Kidney (tissue), 14 donors: ENCODE measurements around the gene MS4A10. TPM values are rescaled to one million over a fixed set of nuclear protein-coding genes. Genes with fewer than 3 reads are reported as not detected.
A peak's percentile ranks its signal among the peaks of the same experiment; 100 is the strongest.

Experiments used
- DNase-seq, 5 donors: peaks; one replicate each; pipeline ENCODE4 v3.0.0-alpha.2; 2013 to 2020
- FAIRE-seq: peaks from 2 replicates; lab custom pipeline; 2012; peaks lifted over from hg19 to GRCh38; lab: Jason Lieb, UNC
- H3K27ac ChIP-seq, 2 donors: one replicate each; pipeline ENCODE4 v1.7.0; 2013; ENCODE audit warnings: low read depth in 2 of 2, low read length in 2 of 2, inconsistent platforms in 1 of 2
- H3K27me3 ChIP-seq: one replicate; pipeline ENCODE4 v1.7.1; 2013; ENCODE audit warnings: low read length, inconsistent platforms; ENCODE audit not compliant: control insufficient read depth, insufficient read depth
- H3K36me3 ChIP-seq, 3 donors: one replicate each; pipeline versions ENCODE4 v1.7.0 to v1.7.1; 2013; ENCODE audit warnings: low read length in 3 of 3, control low read depth in 1 of 3, inconsistent platforms in 1 of 3; ENCODE audit not compliant: insufficient read depth in 3 of 3, control insufficient read depth in 2 of 3
- H3K4me1 ChIP-seq, 3 donors: one replicate each; pipeline versions ENCODE4 v1.7.0 to v1.7.1; 2013; ENCODE audit warnings: low read length in 3 of 3, inconsistent platforms in 1 of 3, low read depth in 1 of 3; ENCODE audit not compliant: control insufficient read depth in 2 of 3, insufficient read depth in 2 of 3
- H3K4me3 ChIP-seq, 3 donors: one replicate each; pipeline versions ENCODE4 v1.7.0 to v1.8.1; 2013; ENCODE audit warnings: low read length in 3 of 3, control low read depth in 1 of 3, inconsistent platforms in 1 of 3
- H3K9ac ChIP-seq, 3 donors: one replicate each; pipeline versions ENCODE4 v1.7.0 to v1.7.1; 2013; ENCODE audit warnings: low read length in 3 of 3, control low read depth in 1 of 3, inconsistent platforms in 1 of 3
- H3K9me3 ChIP-seq, 3 donors: one replicate each; pipeline versions ENCODE4 v1.7.0 to v1.7.1; 2013; ENCODE audit warnings: low read length in 3 of 3, control low read depth in 1 of 3, inconsistent platforms in 1 of 3; ENCODE audit not compliant: control insufficient read depth in 2 of 3, insufficient read depth in 1 of 3
- intact Hi-C: fragments of 100-400 bp; cut with DNase I; formaldehyde crosslinking; loops from one replicate; pipeline ENCODE4 v1.11.1; 2022
- polyA plus RNA-seq: library from polyadenylated mRNA; stranded (reverse); fragments of 350-450 nt; fragmentation: Illumina TruSeq; extraction: RNeasy Lipid Tissue Mini Kit (QIAGEN cat#74804); gene quantifications from one replicate; pipeline ENCODE4 v1.2.3, GENCODE V29; 2014; ENCODE audit warnings: low read depth, low replicate concordance; ENCODE audit not compliant: insufficient read depth
- total RNA-seq: library from RNA; stranded (reverse); fragmentation: NEBNext Ultra II Directional; extraction: Animal tissue kit (Norgen Biotek cat#: 25700); gene quantifications from one replicate; pipeline ENCODE4 v1.2.1, GENCODE V29; 2021
- TF ChIP-seq, protein P1 (sequence below): IDR thresholded peaks from 3 replicates; pipeline ENCODE4 v1.5.1; 2012; ENCODE audit warnings: mild to moderate bottlenecking, moderate library complexity, borderline replicate concordance; ENCODE audit not compliant: insufficient read depth; ENCODE audit errors: extremely low read depth
- donor health status: control.
- donor health status: control.
- donor health status: control.
- donor health status: control.
- donor health status: control.
- donor health status: DM: yes; HTN: yes; CAD: no.
- donor health status: Normal renal cell carcinoma (clear cell type).

Gene MS4A10
- total and polyA plus RNA-seq, 2 donors from 2014 or later: 1.1 TPM; not detected in 1

DNA sequence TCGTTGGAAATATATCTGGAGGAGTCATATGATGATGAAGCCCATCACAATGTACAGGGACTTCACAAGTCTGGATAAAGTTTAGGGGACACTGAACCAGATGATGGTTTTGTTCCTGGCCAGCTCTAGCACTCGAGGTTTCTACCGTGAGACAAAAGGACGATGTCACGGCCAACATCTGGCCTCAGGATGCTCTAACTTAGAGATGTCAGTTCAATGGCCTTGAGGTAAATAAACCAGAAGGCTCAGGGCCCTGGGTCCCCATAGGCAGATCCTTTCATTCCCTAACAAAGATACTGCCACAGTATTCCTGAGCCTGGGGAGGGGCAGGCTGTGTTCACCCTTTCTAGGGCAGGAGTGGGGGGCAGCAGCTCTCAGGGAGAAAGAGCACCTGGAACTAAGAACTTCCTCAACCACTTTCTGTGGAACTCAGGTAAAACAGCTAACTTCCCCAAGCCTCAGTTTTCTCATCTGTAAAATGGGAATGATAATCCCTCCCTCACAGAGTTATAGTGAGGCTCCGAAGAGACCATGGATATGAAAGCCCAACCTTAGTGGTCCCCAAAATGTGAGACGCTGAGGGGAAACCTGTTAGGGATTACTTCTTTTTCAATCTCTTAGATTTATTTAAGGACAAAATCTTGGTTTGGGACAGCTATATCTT lies 18.3 kb downstream of the MS4A10 start:
- Histone ChIP-seq H3K9ac (no peak overlapping the region), H3K9me3 (no peaks in the 10 kb centered on the region), H3K27me3 (no peaks in the 10 kb centered on the region), H3K36me3 (no peaks in the 10 kb centered on the region), H3K4me3 (no peak overlapping the region), H3K4me1 (no peaks in the 10 kb centered on the region), H3K27ac (no peak overlapping the region)
- no peak for FAIRE-seq
- intact Hi-C loops: no loop called here
- DNase-seq: peak in 1 of 5 donors; percentile 26
- TF ChIP-seq, protein P1, sequence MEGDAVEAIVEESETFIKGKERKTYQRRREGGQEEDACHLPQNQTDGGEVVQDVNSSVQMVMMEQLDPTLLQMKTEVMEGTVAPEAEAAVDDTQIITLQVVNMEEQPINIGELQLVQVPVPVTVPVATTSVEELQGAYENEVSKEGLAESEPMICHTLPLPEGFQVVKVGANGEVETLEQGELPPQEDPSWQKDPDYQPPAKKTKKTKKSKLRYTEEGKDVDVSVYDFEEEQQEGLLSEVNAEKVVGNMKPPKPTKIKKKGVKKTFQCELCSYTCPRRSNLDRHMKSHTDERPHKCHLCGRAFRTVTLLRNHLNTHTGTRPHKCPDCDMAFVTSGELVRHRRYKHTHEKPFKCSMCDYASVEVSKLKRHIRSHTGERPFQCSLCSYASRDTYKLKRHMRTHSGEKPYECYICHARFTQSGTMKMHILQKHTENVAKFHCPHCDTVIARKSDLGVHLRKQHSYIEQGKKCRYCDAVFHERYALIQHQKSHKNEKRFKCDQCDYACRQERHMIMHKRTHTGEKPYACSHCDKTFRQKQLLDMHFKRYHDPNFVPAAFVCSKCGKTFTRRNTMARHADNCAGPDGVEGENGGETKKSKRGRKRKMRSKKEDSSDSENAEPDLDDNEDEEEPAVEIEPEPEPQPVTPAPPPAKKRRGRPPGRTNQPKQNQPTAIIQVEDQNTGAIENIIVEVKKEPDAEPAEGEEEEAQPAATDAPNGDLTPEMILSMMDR: no peak

DNA sequence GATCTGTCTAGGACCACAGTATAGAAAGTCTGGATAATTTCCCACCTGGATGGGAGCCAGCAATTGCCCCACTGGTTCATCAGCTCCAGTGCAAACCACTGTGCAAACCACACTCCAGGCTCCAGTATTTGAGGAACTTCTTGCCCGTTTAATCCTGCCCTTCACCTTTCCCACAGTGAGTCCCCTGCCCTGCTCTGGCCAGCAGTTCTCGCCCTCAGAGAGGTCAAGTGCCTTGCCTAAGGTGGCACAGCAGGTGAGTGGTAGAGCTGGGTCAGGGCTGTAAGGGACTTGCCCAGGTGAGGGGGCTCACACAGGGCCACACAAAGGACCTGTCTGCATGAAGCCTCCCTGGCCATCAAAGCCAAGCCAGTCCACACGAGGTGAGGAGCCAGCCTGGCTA lies 24.1 kb downstream of the MS4A10 start:
- DNase-seq (no peak), FAIRE-seq (no peak)
- no peaks in the 10 kb centered on the region for H3K36me3 ChIP-seq
- no peak overlapping the region for H3K27ac ChIP-seq
- H3K27me3 ChIP-seq: no peaks in the 10 kb centered on the region
- H3K4me3 ChIP-seq: no peak overlapping the region
- H3K4me1 ChIP-seq: no peaks in the 10 kb centered on the region
- no peaks in the 10 kb centered on the region for H3K9me3 ChIP-seq
- intact Hi-C loops: no loop called here
- H3K9ac ChIP-seq: no peak overlapping the region
- TF ChIP-seq, protein P1: no peak

DNA sequence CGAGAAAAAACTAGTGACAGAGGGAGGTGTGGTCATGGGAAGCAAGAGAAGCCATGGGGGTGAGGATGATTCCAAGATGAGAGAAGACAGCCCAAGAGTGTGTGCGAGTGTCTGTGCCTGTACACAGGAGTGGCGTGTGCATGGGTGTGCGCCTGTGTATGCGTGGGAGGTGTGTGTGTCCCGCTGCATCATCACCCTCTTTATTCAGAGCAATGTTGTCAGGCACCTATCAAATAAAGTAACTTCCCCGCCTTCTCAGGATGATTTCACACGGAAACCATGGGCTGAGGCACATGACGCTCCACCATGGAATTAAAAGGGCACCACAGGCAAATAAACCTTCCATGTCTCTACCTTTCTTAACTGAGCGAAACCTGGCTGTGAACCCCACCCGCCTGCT lies 24.6 kb downstream of the MS4A10 start:
- TF ChIP-seq, protein P1: no peak
- Histone ChIP-seq H3K4me1 (no peaks in the 10 kb centered on the region), H3K9me3 (no peaks in the 10 kb centered on the region), H3K4me3 (no peak overlapping the region), H3K36me3 (no peaks in the 10 kb centered on the region), H3K27me3 (no peaks in the 10 kb centered on the region), H3K27ac (no peak overlapping the region), H3K9ac (no peak overlapping the region)
- DNase-seq (no peak), FAIRE-seq (no peak)
- intact Hi-C loops: no loop called here

DNA sequence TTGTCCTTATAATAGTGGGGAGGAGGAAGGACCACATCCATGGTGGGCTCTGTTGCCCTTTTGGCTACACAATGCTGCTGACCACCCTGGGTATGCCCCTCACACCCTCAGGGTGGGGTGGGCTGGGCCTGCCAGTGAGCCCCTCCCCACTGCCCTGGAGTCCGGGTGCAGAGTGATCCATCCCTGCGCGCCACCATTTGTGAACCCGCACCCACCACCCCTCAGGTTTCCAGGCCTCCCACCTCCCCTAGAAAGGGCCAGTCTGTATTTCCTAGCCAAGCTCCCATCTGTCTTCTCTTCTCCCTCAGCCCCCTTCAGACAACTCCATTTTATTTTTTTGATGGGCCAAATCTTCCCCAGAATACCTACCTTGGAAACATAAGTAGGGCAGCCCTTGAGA lies 25.0 kb downstream of the MS4A10 start:
- H3K4me3 ChIP-seq: no peak overlapping the region
- TF ChIP-seq, protein P1: no peak
- intact Hi-C loops: no loop called here
- H3K9me3 ChIP-seq: no peaks in the 10 kb centered on the region
- no peak overlapping the region for H3K9ac ChIP-seq
- no peak overlapping the region for H3K27ac ChIP-seq
- no peaks in the 10 kb centered on the region for H3K4me1 ChIP-seq
- FAIRE-seq (no peak), DNase-seq (no peak)
- no peaks in the 10 kb centered on the region for H3K27me3 ChIP-seq
- H3K36me3 ChIP-seq: no peaks in the 10 kb centered on the region
